OCI-LY1 (cell line): Measurements from ENCODE around the gene ACAD11.

Source experiments
- H2AFZ ChIP-seq: fragments of 200-600 bp; sonication (generic), shearing (Covaris generic); 2 replicates; pipeline ENCODE4 v1.6.0; 2014; ENCODE audit warnings: antibody characterized with exemption, mild to moderate bottlenecking, low read length
- H3F3A ChIP-seq: fragments of 200-600 bp; sonication (generic), shearing (Covaris generic); 2 replicates; pipeline ENCODE4 v1.6.0; 2014; ENCODE audit warnings: mild to moderate bottlenecking, antibody characterized with exemption, low read length, moderate library complexity; ENCODE audit not compliant: insufficient read depth
- H3K27ac ChIP-seq: fragments of 200-600 bp; sonication (generic); 2 replicates; pipeline ENCODE4 v1.5.1; 2014; ENCODE audit warnings: low read length, mixed run types, mild to moderate bottlenecking, low read depth; ENCODE audit not compliant: poor library complexity, severe bottlenecking
- H3K27me3 ChIP-seq: fragments of 200-600 bp; sonication (generic); 2 replicates; pipeline ENCODE4 v1.6.0; 2014; ENCODE audit warnings: antibody characterized with exemption, mild to moderate bottlenecking, low read length, moderate library complexity; ENCODE audit not compliant: insufficient read depth
- H3K36me3 ChIP-seq: fragments of 200-600 bp; sonication (generic); 2 replicates; pipeline ENCODE4 v1.6.1; 2014; ENCODE audit warnings: mild to moderate bottlenecking, antibody characterized with exemption, low read length, moderate library complexity, mixed read lengths; ENCODE audit not compliant: insufficient read depth
- H3K4me1 ChIP-seq: fragments of 200-600 bp; sonication (generic); 2 replicates; pipeline ENCODE4 v1.5.1; 2014; ENCODE audit warnings: mild to moderate bottlenecking, low read length, moderate library complexity; ENCODE audit not compliant: insufficient read depth, severe bottlenecking
- H3K4me2 ChIP-seq: fragments of 200-600 bp; sonication (generic), shearing (Covaris generic); 2 replicates; pipeline ENCODE4 v1.6.1; 2014; ENCODE audit warnings: low read length
- H3K4me3 ChIP-seq: fragments of 200-600 bp; sonication (generic); 2 replicates; pipeline ENCODE4 v1.5.1; 2014; ENCODE audit warnings: low read length, low read depth, mild to moderate bottlenecking, mixed read lengths; ENCODE audit not compliant: poor library complexity, severe bottlenecking
- H3K79me2 ChIP-seq: fragments of 200-600 bp; shearing (Covaris generic); 2 replicates; pipeline ENCODE4 v1.6.1; 2016; ENCODE audit warnings: mixed run types, low read length, mixed read lengths; ENCODE audit not compliant: insufficient read depth
- H3K9ac ChIP-seq: fragments of 200-600 bp; sonication (generic), shearing (Covaris generic); 2 replicates; pipeline ENCODE4 v1.6.1; 2014; ENCODE audit warnings: mild to moderate bottlenecking, low read length, mixed read lengths
- H3K9me2 ChIP-seq: fragments of 200-600 bp; sonication (generic), shearing (Covaris generic); 2 replicates; pipeline ENCODE4 v1.6.1; 2014; ENCODE audit warnings: low read depth, mild to moderate bottlenecking, low read length, mixed read lengths
- H3K9me3 ChIP-seq: fragments of 200-600 bp; shearing (Covaris generic); 2 replicates; pipeline ENCODE4 v1.6.1; 2014; ENCODE audit warnings: low read length, mixed read lengths
- H4K20me1 ChIP-seq: fragments of 200-600 bp; sonication (generic), shearing (Covaris generic); 2 replicates; pipeline ENCODE4 v1.6.0; 2016; ENCODE audit warnings: mild to moderate bottlenecking, low read length; ENCODE audit not compliant: insufficient read depth
- EZH2 ChIP-seq: fragments of 200-600 bp; sonication (generic), shearing (Covaris generic); IDR thresholded peaks from 2 replicates; pipeline ENCODE4 v1.8.0; 2017; ENCODE audit warnings: borderline replicate concordance, mixed run types, mild to moderate bottlenecking, antibody characterized with exemption, low read length, moderate library complexity, mixed read lengths
- TF ChIP-seq, protein P1 (sequence below): fragments of 200-600 bp; sonication (generic), shearing (Covaris generic); IDR thresholded peaks from 2 replicates; pipeline ENCODE4 v1.5.1; 2017; ENCODE audit warnings: mild to moderate bottlenecking, antibody characterized with exemption, low read length, moderate library complexity, mixed read lengths

The ACAD11 gene

DNA sequence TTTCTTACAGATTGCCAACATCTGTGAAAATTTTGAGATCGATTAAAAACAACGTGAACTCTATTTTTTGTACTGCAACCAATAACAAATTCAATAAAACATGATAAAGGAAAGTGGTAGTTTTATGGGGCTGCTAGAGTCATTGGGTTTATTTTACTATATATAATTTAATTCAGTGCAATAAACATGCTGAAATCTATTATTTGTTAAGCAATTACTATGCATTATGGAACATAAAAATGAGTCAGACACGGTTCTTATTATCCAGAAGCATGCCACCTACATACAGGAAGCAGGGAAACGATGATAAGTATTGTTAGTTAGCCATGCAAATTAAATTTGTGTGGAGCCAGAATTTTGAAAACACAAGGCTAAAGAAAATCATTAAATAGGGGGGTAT lies 35.4 kb upstream of the ACAD11 start:
- peaks cover 38% of the 10 kb centered on the region; the same call in 1 of the 2 replicates for H3K36me3 ChIP-seq
- H3F3A ChIP-seq = no peaks in the 10 kb centered on the region
- no peak overlapping the region for H3K4me2 ChIP-seq
- no peak overlapping the region for H3K4me3 ChIP-seq
- H3K9me3 ChIP-seq = no peaks in the 10 kb centered on the region
- TF ChIP-seq, protein P1, sequence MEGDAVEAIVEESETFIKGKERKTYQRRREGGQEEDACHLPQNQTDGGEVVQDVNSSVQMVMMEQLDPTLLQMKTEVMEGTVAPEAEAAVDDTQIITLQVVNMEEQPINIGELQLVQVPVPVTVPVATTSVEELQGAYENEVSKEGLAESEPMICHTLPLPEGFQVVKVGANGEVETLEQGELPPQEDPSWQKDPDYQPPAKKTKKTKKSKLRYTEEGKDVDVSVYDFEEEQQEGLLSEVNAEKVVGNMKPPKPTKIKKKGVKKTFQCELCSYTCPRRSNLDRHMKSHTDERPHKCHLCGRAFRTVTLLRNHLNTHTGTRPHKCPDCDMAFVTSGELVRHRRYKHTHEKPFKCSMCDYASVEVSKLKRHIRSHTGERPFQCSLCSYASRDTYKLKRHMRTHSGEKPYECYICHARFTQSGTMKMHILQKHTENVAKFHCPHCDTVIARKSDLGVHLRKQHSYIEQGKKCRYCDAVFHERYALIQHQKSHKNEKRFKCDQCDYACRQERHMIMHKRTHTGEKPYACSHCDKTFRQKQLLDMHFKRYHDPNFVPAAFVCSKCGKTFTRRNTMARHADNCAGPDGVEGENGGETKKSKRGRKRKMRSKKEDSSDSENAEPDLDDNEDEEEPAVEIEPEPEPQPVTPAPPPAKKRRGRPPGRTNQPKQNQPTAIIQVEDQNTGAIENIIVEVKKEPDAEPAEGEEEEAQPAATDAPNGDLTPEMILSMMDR = no peak
- no peak for TF ChIP-seq EZH2
- no peaks in the 10 kb centered on the region for H3K4me1 ChIP-seq
- no peak overlapping the region for H3K9ac ChIP-seq
- no peaks in the 10 kb centered on the region for H4K20me1 ChIP-seq
- no peak overlapping the region for H2AFZ ChIP-seq
- no peaks in the 10 kb centered on the region for H3K27me3 ChIP-seq
- no peak overlapping the region for H3K27ac ChIP-seq
- no peaks in the 10 kb centered on the region for H3K9me2 ChIP-seq
- H3K79me2 ChIP-seq = no peaks in the 10 kb centered on the region

DNA sequence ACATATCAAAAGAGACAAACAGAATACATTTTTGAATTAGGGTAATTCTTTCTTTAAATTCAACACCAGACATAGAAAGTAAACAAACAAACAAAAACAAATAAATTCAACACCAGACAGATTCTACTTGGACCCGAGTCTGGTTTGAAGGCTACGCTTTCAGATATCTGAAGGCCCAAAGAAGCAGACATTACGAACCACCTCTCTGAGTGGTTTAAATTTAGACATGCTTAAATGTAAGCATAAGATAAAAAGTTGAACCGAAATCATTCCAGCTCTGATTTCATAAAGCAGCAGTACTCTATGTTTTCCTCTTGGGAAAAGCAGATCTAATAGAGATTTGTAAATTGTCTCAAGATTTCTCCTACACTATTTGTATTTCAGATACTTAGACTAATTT lies 30.4 kb upstream of the ACAD11 start:
- Histone ChIP-seq H3K4me1 (no peaks in the 10 kb centered on the region), H3K9me3 (no peaks in the 10 kb centered on the region), H2AFZ (no peak overlapping the region), H3K27me3 (no peaks in the 10 kb centered on the region), H4K20me1 (no peaks in the 10 kb centered on the region), H3K79me2 (no peaks in the 10 kb centered on the region), H3K9me2 (no peaks in the 10 kb centered on the region), H3K27ac (no peak overlapping the region), H3K4me3 (no peak overlapping the region), H3F3A (no peaks in the 10 kb centered on the region), H3K36me3 (peaks cover 51% of the 10 kb centered on the region), H3K4me2 (no peak overlapping the region), H3K9ac (no peak overlapping the region)
- TF ChIP-seq EZH2 = no peak

DNA sequence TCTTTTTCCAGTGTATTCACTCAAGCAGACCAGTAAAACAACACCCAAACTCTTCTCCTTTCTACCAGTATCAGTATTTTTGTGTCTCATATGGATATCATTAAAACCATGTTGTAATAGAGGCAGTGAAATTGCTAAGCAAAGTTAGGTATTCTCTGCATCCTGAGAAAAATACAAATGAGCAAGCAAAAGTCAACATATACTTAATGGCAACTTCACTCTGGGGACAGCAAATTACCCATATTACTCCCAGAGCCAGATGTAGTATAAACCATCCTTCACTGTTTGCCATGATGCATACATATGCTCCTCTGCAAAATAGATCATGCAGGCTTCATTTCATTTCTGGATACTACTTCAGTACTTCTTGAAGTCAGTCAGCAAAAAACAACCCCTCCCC lies 22.6 kb upstream of the ACAD11 start:
- H3K4me1 ChIP-seq = no peaks in the 10 kb centered on the region
- no peak overlapping the region for H3K4me2 ChIP-seq
- no peak overlapping the region for H2AFZ ChIP-seq
- peaks cover 39% of the 10 kb centered on the region for H3K36me3 ChIP-seq
- H3F3A ChIP-seq = no peaks in the 10 kb centered on the region
- TF ChIP-seq, protein P1 = no peak
- TF ChIP-seq EZH2 = no peak
- H3K27ac ChIP-seq = no peak overlapping the region
- no peaks in the 10 kb centered on the region for H3K9me3 ChIP-seq
- no peaks in the 10 kb centered on the region for H3K27me3 ChIP-seq
- H4K20me1 ChIP-seq = no peaks in the 10 kb centered on the region
- H3K9ac ChIP-seq = no peak overlapping the region
- H3K79me2 ChIP-seq = no peaks in the 10 kb centered on the region
- no peaks in the 10 kb centered on the region for H3K9me2 ChIP-seq
- no peak overlapping the region for H3K4me3 ChIP-seq

DNA sequence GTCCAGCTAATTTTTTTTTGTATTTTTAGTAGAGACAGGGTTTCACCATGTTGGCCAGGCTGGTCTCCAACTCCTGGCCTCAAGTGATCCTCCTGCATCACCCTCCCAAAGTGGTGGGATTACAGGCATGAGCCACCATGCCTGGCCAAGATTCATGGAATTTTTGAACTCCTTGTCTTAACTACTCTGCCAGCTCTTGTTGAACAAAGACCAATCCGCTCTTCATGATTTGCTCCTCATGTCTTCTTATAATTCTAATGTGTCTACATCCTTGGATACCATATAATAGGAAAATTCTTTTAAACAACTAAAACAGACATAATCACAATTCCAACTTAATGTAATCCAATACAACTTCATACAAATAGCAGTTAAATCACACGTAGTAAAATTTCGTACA lies 21.8 kb upstream of the ACAD11 start:
- Histone ChIP-seq H3F3A (no peaks in the 10 kb centered on the region), H3K27ac (no peak overlapping the region), H3K9me2 (no peaks in the 10 kb centered on the region), H3K27me3 (no peaks in the 10 kb centered on the region), H4K20me1 (no peaks in the 10 kb centered on the region), H3K4me1 (no peaks in the 10 kb centered on the region), H2AFZ (no peak overlapping the region), H3K9me3 (no peaks in the 10 kb centered on the region), H3K4me2 (no peak overlapping the region), H3K36me3 (peaks cover 45% of the 10 kb centered on the region), H3K79me2 (no peaks in the 10 kb centered on the region), H3K4me3 (no peak overlapping the region), H3K9ac (no peak overlapping the region)
- TF ChIP-seq EZH2 = no peak
- TF ChIP-seq, protein P1 = no peak
